Measurements from ENCODE around the gene RBM8A. TPM values are rescaled to one million over a fixed set of nuclear protein-coding genes. Genes with fewer than 3 reads are reported as not detected.
A peak's percentile ranks its signal among the peaks of the same experiment; 100 is the strongest.

RBM8A gene
- total and polyA plus RNA-seq, 4 donors, result 48.8 to 66.2 (median 57.5) TPM

- no peak for TF ChIP-seq HNF4G (IDR thresholded peaks at IDR 0.05)
These were observed 47.4 kb upstream of the RBM8A start (continued) for GRCh38 chr1:145974721-145975120.

DNA sequence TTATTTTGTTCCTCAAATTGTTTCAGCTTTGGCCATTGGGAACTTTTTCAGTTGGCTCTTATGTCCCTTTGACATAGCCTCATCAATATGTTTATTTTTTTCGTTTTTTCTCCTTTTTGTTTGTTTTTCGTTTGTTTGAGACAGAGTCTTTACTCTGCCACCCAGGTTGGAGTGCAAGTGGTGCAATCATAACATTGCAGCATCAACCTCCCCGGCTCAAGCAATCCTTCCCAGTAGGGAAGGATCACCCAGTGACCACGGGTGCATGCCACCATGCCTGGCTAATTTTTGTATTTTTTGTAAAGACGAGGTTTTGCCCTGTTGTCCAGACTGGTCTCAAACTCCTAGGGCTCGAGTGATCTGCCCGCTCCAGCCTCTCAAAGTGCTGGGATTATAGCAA lies 45.3 kb upstream of the RBM8A start:
- Histone ChIP-seq H3K36me3 (ENCODE audit: control insufficient read depth in 4 of 4, insufficient read depth in 3 of 4, low read depth in 1 of 4, low read length in 3 of 4) (no peaks in the 10 kb centered on the region), H3K4me1 (ENCODE audit: control insufficient read depth in 4 of 4, insufficient read depth in 4 of 4, low read length in 3 of 4) (peaks cover 9 to 23% (median 17%) of the 10 kb centered on the region in 4 donors), H3K4me3 (ENCODE audit: low read depth in 1 of 3, low read length in 3 of 3) (no peak overlapping the region), H3K9ac (ENCODE audit: low read depth in 1 of 2, low read length in 2 of 2) (no peak overlapping the region), H3K27ac (ENCODE audit: low read depth in 1 of 2, low read length in 2 of 2) (peak overlapping the region; percentile 70 to 85), H3K9me3 (ENCODE audit: control insufficient read depth in 4 of 4, low read length in 3 of 4) (no peaks in the 10 kb centered on the region), H3K27me3 (ENCODE audit: control insufficient read depth in 4 of 4, insufficient read depth in 4 of 4, low read length in 3 of 4) (no peaks in the 10 kb centered on the region)
- no peak for DNase-seq (ENCODE audit: low spot score)
- TF ChIP-seq, protein P1, sequence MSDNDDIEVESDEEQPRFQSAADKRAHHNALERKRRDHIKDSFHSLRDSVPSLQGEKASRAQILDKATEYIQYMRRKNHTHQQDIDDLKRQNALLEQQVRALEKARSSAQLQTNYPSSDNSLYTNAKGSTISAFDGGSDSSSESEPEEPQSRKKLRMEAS (IDR thresholded peaks at IDR 0.05), result peak; percentile 84
- TF ChIP-seq YY1 (IDR thresholded peaks at IDR 0.05) (peak; percentile 92), FOXA1 (IDR thresholded peaks at IDR 0.05) (peak; percentile 74), RXRA (IDR thresholded peaks at IDR 0.05) (peak; percentile 84 to 95), RAD21 (IDR thresholded peaks at IDR 0.05) (peak; percentile 33 to 57), JUND (IDR thresholded peaks at IDR 0.05) (peak; percentile 70 to 90), NR2F2 (IDR thresholded peaks at IDR 0.05) (no peak), ZBTB33 (IDR thresholded peaks at IDR 0.05) (peak; percentile 80), GABPA (IDR thresholded peaks at IDR 0.05 in 1 of 2, conservative IDR thresholded peaks at IDR 0.05 in 1 of 2) (peak in 1 of 2 donors; percentile 60), CTCF (IDR thresholded peaks at IDR 0.05; ENCODE audit: low read depth, low read length, missing input control) (no peak), HNF4G (IDR thresholded peaks at IDR 0.05) (peak; percentile 80), HNF4A (conservative IDR thresholded peaks at IDR 0.05) (peak; percentile 94 to 97), FOXA2 (IDR thresholded peaks at IDR 0.05) (peak; percentile 64), EGR1 (IDR thresholded peaks at IDR 0.05; ENCODE audit: low read depth in 2 of 2) (peak in 1 of 2 donors; percentile 84), SP1 (IDR thresholded peaks at IDR 0.05) (peak; percentile 83), ATF3 (IDR thresholded peaks at IDR 0.05) (peak; percentile 95), TAF1 (conservative IDR thresholded peaks at IDR 0.05) (peak; percentile 62)
- TF ChIP-seq, protein P2, sequence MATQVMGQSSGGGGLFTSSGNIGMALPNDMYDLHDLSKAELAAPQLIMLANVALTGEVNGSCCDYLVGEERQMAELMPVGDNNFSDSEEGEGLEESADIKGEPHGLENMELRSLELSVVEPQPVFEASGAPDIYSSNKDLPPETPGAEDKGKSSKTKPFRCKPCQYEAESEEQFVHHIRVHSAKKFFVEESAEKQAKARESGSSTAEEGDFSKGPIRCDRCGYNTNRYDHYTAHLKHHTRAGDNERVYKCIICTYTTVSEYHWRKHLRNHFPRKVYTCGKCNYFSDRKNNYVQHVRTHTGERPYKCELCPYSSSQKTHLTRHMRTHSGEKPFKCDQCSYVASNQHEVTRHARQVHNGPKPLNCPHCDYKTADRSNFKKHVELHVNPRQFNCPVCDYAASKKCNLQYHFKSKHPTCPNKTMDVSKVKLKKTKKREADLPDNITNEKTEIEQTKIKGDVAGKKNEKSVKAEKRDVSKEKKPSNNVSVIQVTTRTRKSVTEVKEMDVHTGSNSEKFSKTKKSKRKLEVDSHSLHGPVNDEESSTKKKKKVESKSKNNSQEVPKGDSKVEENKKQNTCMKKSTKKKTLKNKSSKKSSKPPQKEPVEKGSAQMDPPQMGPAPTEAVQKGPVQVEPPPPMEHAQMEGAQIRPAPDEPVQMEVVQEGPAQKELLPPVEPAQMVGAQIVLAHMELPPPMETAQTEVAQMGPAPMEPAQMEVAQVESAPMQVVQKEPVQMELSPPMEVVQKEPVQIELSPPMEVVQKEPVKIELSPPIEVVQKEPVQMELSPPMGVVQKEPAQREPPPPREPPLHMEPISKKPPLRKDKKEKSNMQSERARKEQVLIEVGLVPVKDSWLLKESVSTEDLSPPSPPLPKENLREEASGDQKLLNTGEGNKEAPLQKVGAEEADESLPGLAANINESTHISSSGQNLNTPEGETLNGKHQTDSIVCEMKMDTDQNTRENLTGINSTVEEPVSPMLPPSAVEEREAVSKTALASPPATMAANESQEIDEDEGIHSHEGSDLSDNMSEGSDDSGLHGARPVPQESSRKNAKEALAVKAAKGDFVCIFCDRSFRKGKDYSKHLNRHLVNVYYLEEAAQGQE (IDR thresholded peaks at IDR 0.05), result peak; percentile 78
- WGBS, result 35% methylated on average over 7 of the region's 7 CpGs
